Right cardiac atrium (tissue), 5 donors: Measurements from ENCODE around the gene CNKSR1. TPM values are rescaled to one million over a fixed set of nuclear protein-coding genes. Genes with fewer than 3 reads are reported as not detected.
A peak's percentile ranks its signal among the peaks of the same experiment; 100 is the strongest.

Experiments
- ATAC-seq, 2 donors: fragments of 200-7000 bp; cut with Tn5 transposase; one replicate each; pipeline versions ENCODE4 v1.8.0 to v1.9.1; 2020; ENCODE audit warnings: moderate library complexity in 2 of 2, mild to moderate bottlenecking in 1 of 2
- DNase-seq, 3 donors: peaks; one replicate each; pipeline ENCODE4 v3.0.0-alpha.2; 2020
- H3K27ac ChIP-seq: one replicate; pipeline ENCODE4 v1.5.1; 2013; ENCODE audit warnings: mild to moderate bottlenecking, low read length, control low read depth, moderate library complexity
- H3K27me3 ChIP-seq: one replicate; pipeline ENCODE4 v1.6.1; 2013; ENCODE audit not compliant: control insufficient read depth, insufficient read depth
- H3K4me1 ChIP-seq: one replicate; pipeline ENCODE4 v1.6.1; 2013; ENCODE audit warnings: low read length; ENCODE audit not compliant: control insufficient read depth, insufficient read depth
- H3K4me3 ChIP-seq: one replicate; pipeline ENCODE4 v1.5.1; 2013; ENCODE audit warnings: low read length, control low read depth
- H3K9me3 ChIP-seq: one replicate; pipeline ENCODE4 v1.6.1; 2013; ENCODE audit warnings: low read length; ENCODE audit not compliant: control insufficient read depth
- WGBS: extraction: QIAGEN DNeasy Blood & Tissue Kit; methylation state at CpG from one replicate; pipeline ENCODE4 v1.1.7; 2013; 5-methylcytosine and 5-hydroxymethylcytosine counted together
- intact Hi-C, 4 donors: fragments of 100-400 bp; cut with DNase I; formaldehyde crosslinking; loops; one replicate each; pipeline versions ENCODE4 v1.11.0 to v1.14.0; 2022 to 2023
- long read RNA-seq, 4 donors: library from polyadenylated mRNA; unstranded; transcript quantifications; one replicate each; pipeline ENCODE4 v2.0.0, GENCODE V29; 2020 to 2021
- polyA plus RNA-seq: library from polyadenylated mRNA; stranded (reverse); fragments of 200-250 nt; gene quantifications from one replicate; pipeline ENCODE4 v1.2.3, GENCODE V29; 2013
- total RNA-seq, 4 donors: library from RNA; stranded (reverse); fragmentation: NEBNext Ultra II Directional; extraction: Animal tissue kit (Norgen Biotek cat#: 25700); gene quantifications; one replicate each; pipeline ENCODE4 v1.2.1, GENCODE V29; 2021
- donor health status: healthy with polysubstance abuse.
- donor health status: DM: no; HTN: yes; CAD: no.
- donor health status: DM: no; HTN: no; CAD: no.
- donor health status: DM: no; HTN: yes; CAD: no; lungs with severe emphysema.
- donor health status: DM: yes; HTN: yes; CAD: no.

Gene CNKSR1
- total RNA-seq (1 to 10 TPM in 3 of 4 donors, under 1 TPM in 1; 0.62 to 1.8 (median 1.4) TPM), polyA plus RNA-seq (0.86 TPM)
- long read RNA-seq, donor 1, result 0 reads
- long read RNA-seq, donor 2, partial matches to known transcripts, result 0 of 1 reads
- long read RNA-seq, donor 2, other reads (novel, unspliced or antisense), result 1 of 1 reads
- long read RNA-seq, donor 3, result 0 reads
- long read RNA-seq, donor 4, result 0 reads

- peak; percentile 40 to 53 for ATAC-seq
- H3K4me3 ChIP-seq, result no peak within 1 kb of the TSS
- no peaks in the 10 kb centered on the region for H3K4me1 ChIP-seq
- H3K27ac ChIP-seq, result no peak within 1 kb of the TSS
- no peaks in the 10 kb centered on the region for H3K27me3 ChIP-seq
- no peak for DNase-seq
- intact Hi-C loops, result no loop called here
- H3K9me3 ChIP-seq, result no peaks in the 10 kb centered on the region
- 42% methylated on average over 21 of the region's 21 CpGs for WGBS
These were observed at the start of gene CNKSR1 for GRCh38 chr1:26177182-26177684. CNKSR1 (plus strand) TSS chr1:26177491; CDS start chr1:26177548, 57 bp downstream.

GRCh38 chr1:26129778-26130177, 47.5 kb upstream of the CNKSR1 start:
- Histone ChIP-seq H3K9me3 (no peaks in the 10 kb centered on the region), H3K27ac (no peak overlapping the region), H3K4me1 (no peaks in the 10 kb centered on the region), H3K27me3 (no peaks in the 10 kb centered on the region), H3K4me3 (no peak overlapping the region)
- 91% methylated on average over 4 of the region's 4 CpGs for WGBS
- intact Hi-C loops, result no loop called here
- ATAC-seq, result no peak
- no peak for DNase-seq

- no peaks in the 10 kb centered on the region for H3K4me1 ChIP-seq
- ATAC-seq (no peak), DNase-seq (no peak)
- no peaks in the 10 kb centered on the region for H3K27me3 ChIP-seq
- H3K27ac ChIP-seq, result no peak overlapping the region
- intact Hi-C loops, result no loop called here
- no peak overlapping the region for H3K4me3 ChIP-seq
- 64% methylated on average over 1 of the region's 1 CpG for WGBS
- no peaks in the 10 kb centered on the region for H3K9me3 ChIP-seq
These were observed 46.6 kb upstream of the CNKSR1 start for GRCh38 chr1:26130695-26131094.

GRCh38 chr1:26132128-26132833, 45.0 kb upstream of the CNKSR1 start:
- no peaks in the 10 kb centered on the region for H3K4me1 ChIP-seq
- 82% methylated on average over 5 of the region's 5 CpGs for WGBS
- intact Hi-C loops, result no loop called here
- ATAC-seq (no peak), DNase-seq (no peak)
- no peaks in the 10 kb centered on the region for H3K9me3 ChIP-seq
- no peaks in the 10 kb centered on the region for H3K27me3 ChIP-seq
- H3K4me3 ChIP-seq, result no peak overlapping the region
- no peak overlapping the region for H3K27ac ChIP-seq

- Histone ChIP-seq H3K4me3 (no peak overlapping the region), H3K9me3 (no peaks in the 10 kb centered on the region), H3K27me3 (no peaks in the 10 kb centered on the region), H3K4me1 (no peaks in the 10 kb centered on the region), H3K27ac (no peak overlapping the region)
- ATAC-seq (no peak), DNase-seq (no peak)
- 94% methylated on average over 2 of the region's 2 CpGs for WGBS
- intact Hi-C loops, result no loop called here
These were observed 44.5 kb upstream of the CNKSR1 start for GRCh38 chr1:26132834-26133167.

- DNase-seq (no peak), ATAC-seq (no peak)
- H3K9me3 ChIP-seq, result no peaks in the 10 kb centered on the region
- H3K4me1 ChIP-seq, result no peaks in the 10 kb centered on the region
- intact Hi-C loops, result no loop called here
- 92% methylated on average over 3 of the region's 3 CpGs for WGBS
- no peaks in the 10 kb centered on the region for H3K27me3 ChIP-seq
- no peak overlapping the region for H3K4me3 ChIP-seq
- no peak overlapping the region for H3K27ac ChIP-seq
These were observed 42.8 kb upstream of the CNKSR1 start for GRCh38 chr1:26134466-26134865.

- ATAC-seq, result no peak
- DNase-seq, result no peak
- Histone ChIP-seq H3K4me1 (no peaks in the 10 kb centered on the region), H3K27me3 (no peaks in the 10 kb centered on the region), H3K9me3 (no peaks in the 10 kb centered on the region), H3K4me3 (no peak overlapping the region), H3K27ac (no peak overlapping the region)
- 60% methylated on average over 3 of the region's 3 CpGs for WGBS
- intact Hi-C loops, result no loop called here
These were observed 38.2 kb upstream of the CNKSR1 start for GRCh38 chr1:26138974-26139558.

- ATAC-seq (no peak), DNase-seq (no peak)
- Histone ChIP-seq H3K27me3 (no peaks in the 10 kb centered on the region), H3K4me3 (no peak overlapping the region), H3K9me3 (no peaks in the 10 kb centered on the region), H3K4me1 (no peaks in the 10 kb centered on the region), H3K27ac (no peak overlapping the region)
- WGBS, result 87% methylated on average over 8 of the region's 8 CpGs
- intact Hi-C loops, result loop anchor here in 1 of 4 donors (10.0 kb wide), 1 partner anchor 107 kb away; no protein-coding TSS in a partner anchor
These were observed 35.1 kb upstream of the CNKSR1 start for GRCh38 chr1:26142159-26142558.

- DNase-seq, result peak; percentile 78 to 86 (median 82)
- no peak overlapping the region for H3K4me3 ChIP-seq
- no peaks in the 10 kb centered on the region for H3K9me3 ChIP-seq
- no peaks in the 10 kb centered on the region for H3K4me1 ChIP-seq
- H3K27me3 ChIP-seq, result no peaks in the 10 kb centered on the region
- no peak overlapping the region for H3K27ac ChIP-seq
- WGBS, result 25% methylated on average over 19 of the region's 19 CpGs
- peak; percentile 88 to 92 for ATAC-seq
- intact Hi-C loops, result loop anchor here (2.0 to 10.0 kb wide), 6 partner anchors 38 to 113 kb away; no protein-coding TSS in a partner anchor
These were observed 32.0 kb upstream of the CNKSR1 start for GRCh38 chr1:26145041-26145959.

GRCh38 chr1:26145960-26146294, 31.4 kb upstream of the CNKSR1 start:
- no peak for ATAC-seq
- Histone ChIP-seq H3K9me3 (no peaks in the 10 kb centered on the region), H3K4me1 (no peaks in the 10 kb centered on the region), H3K4me3 (no peak overlapping the region), H3K27me3 (no peaks in the 10 kb centered on the region), H3K27ac (no peak overlapping the region)
- WGBS, result 50% methylated on average over 6 of the region's 6 CpGs
- intact Hi-C loops, result loop anchor here (2.0 to 10.0 kb wide), 6 partner anchors 39 to 114 kb away; no protein-coding TSS in a partner anchor
- DNase-seq, result no peak
